Measurements from ENCODE around the gene TMEM131L.

TMEM131L gene

DNA sequence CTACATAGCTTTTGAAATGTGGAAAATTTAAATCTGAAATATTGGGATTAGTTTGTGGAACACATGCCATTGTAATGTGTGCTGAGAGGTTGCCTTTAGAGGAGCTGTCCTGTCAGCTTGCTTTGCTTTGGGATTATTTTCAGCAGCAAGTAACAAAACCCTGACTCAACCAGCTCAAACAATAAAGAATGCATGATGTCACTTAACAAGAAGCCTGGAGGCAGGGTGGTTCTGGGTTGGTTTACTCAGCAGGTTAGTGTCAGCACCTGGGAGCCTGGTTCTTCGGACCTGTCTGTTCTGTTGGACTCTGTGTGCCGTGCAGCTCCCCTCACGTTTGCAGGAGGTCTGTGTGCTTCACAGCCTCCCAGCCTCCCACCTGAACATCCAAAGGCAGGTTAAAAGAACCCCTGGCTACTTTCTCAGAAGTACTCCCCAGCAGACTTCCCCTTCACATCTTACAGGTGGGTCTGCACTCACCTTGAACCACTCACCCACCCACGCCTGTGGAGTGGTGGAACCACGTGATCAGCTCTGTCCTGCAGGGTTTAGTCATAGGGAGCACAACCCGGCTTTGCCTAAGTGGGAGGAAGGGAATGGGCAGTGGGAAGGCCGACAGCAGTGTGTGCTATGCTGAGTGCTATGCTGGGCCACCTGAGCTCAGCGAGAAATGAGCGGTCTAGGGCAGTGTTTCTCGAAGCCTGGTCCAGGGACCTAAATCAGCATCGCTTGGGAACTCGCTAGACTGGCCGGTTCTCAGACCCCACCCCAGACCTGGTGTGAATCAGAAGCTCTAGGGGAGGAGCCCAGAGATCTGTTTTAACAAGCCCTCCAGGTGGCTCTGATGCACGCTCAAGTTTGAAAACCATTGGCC is 20.4 kb downstream of the TMEM131L start:
- H3K27me3 ChIP-seq (ENCODE audit: control insufficient read depth, insufficient read depth, low read length) = no peaks in the 10 kb centered on the region
- no peak overlapping the region for H3K9ac ChIP-seq (ENCODE audit: low read length)
- H3K27ac ChIP-seq (ENCODE audit: low read depth, low read length) = peak overlapping the region; percentile 61
- no peaks in the 10 kb centered on the region for H3K36me3 ChIP-seq (ENCODE audit: control insufficient read depth, insufficient read depth, low read length)
- H3K4me3 ChIP-seq (ENCODE audit: low read length) = no peak overlapping the region
- H3K4me1 ChIP-seq (ENCODE audit: control insufficient read depth, insufficient read depth, low read length) = peaks cover 28% of the 10 kb centered on the region

DNA sequence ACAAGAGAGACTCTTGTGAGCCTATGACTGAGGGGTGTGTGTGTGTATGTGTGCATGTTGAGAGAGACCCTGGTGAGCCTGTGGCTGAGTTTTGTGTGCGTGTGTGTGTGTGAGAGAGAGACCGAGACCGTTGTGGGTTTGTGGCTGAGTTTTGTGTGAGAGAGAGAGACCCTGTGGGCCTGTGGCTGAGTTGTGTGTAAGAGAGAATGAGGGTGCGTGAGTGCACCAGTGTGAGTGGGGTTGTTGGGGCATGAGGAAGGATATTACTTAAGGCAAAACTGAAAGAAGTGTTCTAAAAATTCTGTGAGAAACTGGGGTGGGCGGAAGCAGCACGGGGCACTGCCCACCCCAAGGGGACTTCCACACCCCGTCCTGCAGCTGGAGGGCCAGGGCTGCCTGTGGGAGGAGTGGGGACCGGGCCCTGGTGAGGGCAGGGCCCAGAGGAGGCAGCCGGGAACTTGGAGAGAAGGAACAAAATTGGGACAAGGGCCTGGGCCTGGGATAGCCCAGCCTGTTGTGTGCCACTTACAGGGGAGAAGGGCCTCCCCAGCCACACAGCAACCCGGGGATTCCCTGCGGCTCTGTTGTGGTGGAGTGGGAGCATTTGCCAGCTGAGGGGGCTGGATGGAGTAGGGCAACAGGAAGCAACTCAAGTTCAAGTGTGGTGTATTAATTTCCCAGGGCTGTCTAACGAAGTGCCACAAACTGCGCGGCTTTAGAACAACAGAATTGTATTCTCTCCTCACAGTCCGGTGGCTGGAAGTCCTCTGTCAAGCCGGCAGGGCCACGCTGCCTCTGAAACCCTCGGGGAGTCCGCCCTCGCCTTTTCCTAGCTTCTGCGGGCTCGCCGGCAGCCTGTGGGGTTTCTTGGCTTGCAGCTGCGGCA is 22.1 kb downstream of the TMEM131L start:
- peaks cover 28% of the 10 kb centered on the region for H3K4me1 ChIP-seq (ENCODE audit: control insufficient read depth, insufficient read depth, low read length)
- no peaks in the 10 kb centered on the region for H3K36me3 ChIP-seq (ENCODE audit: control insufficient read depth, insufficient read depth, low read length)
- peak overlapping the region; percentile 46 for H3K4me3 ChIP-seq (ENCODE audit: low read length)
- H3K27ac ChIP-seq (ENCODE audit: low read depth, low read length) = peak overlapping the region; percentile 8
- H3K27me3 ChIP-seq (ENCODE audit: control insufficient read depth, insufficient read depth, low read length) = no peaks in the 10 kb centered on the region
- H3K9ac ChIP-seq (ENCODE audit: low read length) = no peak overlapping the region

DNA sequence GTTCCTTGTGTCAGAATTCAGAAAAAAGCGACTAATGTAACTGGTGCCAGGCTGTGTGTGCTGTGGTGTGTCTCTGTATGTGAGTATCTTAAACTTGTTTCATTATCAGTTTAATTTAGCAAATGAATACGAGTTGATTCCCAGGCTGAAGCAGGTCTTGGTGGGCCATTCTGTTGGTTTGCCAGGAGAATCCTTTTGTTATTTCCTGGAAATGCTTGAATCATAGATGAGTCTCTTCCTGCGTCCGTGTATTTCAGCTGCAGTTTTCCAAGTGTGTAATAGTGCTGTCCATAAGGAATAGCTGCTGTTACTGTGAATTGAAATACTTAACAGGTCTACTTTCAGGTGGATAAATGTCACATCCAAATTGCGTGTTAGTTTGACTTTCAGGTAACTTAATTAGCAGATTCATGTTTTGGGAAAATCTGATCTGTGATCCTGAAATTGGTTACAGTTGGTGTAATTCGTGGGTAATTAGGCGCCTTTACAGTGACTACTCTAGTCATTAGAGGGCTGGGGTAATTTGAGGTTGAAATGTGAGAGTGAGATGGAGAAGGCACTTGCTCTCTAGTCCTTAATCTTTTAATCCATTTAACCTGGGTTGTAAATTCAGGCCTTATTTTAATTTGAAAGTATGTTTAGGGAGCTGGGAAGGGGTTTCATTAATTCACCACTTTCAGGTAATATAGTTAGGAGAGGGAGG is 23.8 kb downstream of the TMEM131L start:
- peaks cover 26% of the 10 kb centered on the region for H3K4me1 ChIP-seq (ENCODE audit: control insufficient read depth, insufficient read depth, low read length)
- H3K27me3 ChIP-seq (ENCODE audit: control insufficient read depth, insufficient read depth, low read length) = no peaks in the 10 kb centered on the region
- no peaks in the 10 kb centered on the region for H3K36me3 ChIP-seq (ENCODE audit: control insufficient read depth, insufficient read depth, low read length)
- no peak overlapping the region for H3K27ac ChIP-seq (ENCODE audit: low read depth, low read length)
- no peak overlapping the region for H3K9ac ChIP-seq (ENCODE audit: low read length)
- H3K4me3 ChIP-seq (ENCODE audit: low read length) = no peak overlapping the region

DNA sequence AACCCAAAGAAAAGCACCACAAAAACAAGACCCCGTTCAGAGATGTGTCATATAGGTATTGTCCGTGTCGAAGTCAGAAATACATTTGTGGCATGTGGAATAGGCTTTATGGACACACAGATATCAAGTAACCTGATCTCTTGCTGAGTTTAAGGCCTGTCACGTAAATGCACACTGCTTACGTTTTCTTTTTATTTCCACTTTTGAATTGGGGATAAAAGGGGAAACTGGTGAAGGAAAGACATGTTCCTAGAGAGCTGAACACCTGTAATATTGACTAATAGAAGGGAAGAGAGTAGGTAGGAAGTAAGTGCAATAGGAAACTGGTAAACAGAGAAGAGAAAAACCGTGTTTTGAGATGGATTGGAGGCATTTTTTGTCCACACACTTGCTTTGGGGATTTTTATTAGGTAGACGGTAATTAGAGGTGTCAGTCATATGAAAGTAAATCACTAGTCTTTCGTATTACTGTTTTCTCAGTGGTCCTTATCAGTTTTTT is 24.9 kb downstream of the TMEM131L start:
- Histone ChIP-seq H3K4me3 (ENCODE audit: low read length) (no peak overlapping the region), H3K9ac (ENCODE audit: low read length) (no peak overlapping the region), H3K4me1 (ENCODE audit: control insufficient read depth, insufficient read depth, low read length) (peaks cover 27% of the 10 kb centered on the region), H3K27me3 (ENCODE audit: control insufficient read depth, insufficient read depth, low read length) (no peaks in the 10 kb centered on the region), H3K36me3 (ENCODE audit: control insufficient read depth, insufficient read depth, low read length) (no peaks in the 10 kb centered on the region), H3K27ac (ENCODE audit: low read depth, low read length) (no peak overlapping the region)

DNA sequence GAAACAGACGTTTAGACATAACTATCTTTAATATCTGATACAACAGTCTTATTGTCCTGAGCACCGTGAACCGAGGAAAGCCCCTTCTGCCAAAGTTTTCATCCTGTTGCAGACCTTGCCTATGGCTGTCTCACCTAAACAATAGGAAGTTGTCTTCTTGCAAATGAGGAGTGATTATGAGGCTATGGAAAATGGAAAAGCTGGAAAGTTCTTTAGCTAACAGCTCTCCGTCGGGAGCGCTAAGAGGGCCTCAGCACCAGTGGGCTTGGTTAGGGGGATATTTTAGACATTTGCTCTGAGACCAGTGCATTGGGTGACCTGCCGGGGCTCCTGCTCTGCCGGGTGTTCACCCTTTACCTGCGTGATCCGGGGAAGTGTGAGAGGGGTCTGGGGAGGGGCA is 28.4 kb downstream of the TMEM131L start:
- H3K4me3 ChIP-seq (ENCODE audit: low read length) = no peak overlapping the region
- H3K36me3 ChIP-seq (ENCODE audit: control insufficient read depth, insufficient read depth, low read length) = no peaks in the 10 kb centered on the region
- peaks cover 7% of the 10 kb centered on the region for H3K4me1 ChIP-seq (ENCODE audit: control insufficient read depth, insufficient read depth, low read length)
- no peaks in the 10 kb centered on the region for H3K27me3 ChIP-seq (ENCODE audit: control insufficient read depth, insufficient read depth, low read length)
- H3K9ac ChIP-seq (ENCODE audit: low read length) = no peak overlapping the region
- no peak overlapping the region for H3K27ac ChIP-seq (ENCODE audit: low read depth, low read length)

DNA sequence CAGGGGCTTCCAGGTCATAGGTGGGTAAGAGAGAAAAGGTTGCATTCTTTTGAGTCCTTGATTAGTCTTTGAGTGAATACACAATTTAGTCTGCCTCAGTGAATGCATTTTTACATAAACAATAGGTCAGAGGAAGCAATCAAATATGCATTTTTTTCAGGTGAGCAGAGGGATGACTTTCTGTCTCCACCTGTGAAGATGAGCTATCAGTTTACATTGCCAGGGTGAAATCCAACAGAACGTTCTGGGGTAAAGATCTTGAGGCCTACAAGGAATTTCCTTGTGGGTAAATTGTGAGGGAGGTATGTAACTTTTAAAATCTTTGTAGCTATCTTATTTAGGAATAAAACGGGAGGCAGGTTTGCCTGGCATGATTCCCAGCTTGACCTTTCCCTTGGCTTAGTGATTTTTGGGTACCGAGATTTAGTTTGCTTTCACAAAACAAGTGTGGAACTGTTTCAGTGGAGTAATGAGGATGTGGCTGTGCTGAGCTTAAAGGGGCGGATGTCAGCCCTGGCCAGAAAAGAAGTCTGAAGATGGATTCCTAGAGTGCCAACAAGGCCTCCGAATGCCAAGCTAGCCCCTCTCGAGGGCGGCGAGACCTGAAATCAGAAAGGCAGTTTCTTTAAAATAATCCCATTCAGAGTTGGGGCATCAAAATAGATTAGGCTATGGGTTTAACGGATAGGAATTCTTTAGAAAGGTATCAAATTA is 29.5 kb downstream of the TMEM131L start:
- Histone ChIP-seq H3K4me3 (ENCODE audit: low read length) (no peak overlapping the region), H3K36me3 (ENCODE audit: control insufficient read depth, insufficient read depth, low read length) (no peaks in the 10 kb centered on the region), H3K4me1 (ENCODE audit: control insufficient read depth, insufficient read depth, low read length) (peaks cover 7% of the 10 kb centered on the region), H3K27me3 (ENCODE audit: control insufficient read depth, insufficient read depth, low read length) (no peaks in the 10 kb centered on the region), H3K27ac (ENCODE audit: low read depth, low read length) (no peak overlapping the region), H3K9ac (ENCODE audit: low read length) (no peak overlapping the region)

DNA sequence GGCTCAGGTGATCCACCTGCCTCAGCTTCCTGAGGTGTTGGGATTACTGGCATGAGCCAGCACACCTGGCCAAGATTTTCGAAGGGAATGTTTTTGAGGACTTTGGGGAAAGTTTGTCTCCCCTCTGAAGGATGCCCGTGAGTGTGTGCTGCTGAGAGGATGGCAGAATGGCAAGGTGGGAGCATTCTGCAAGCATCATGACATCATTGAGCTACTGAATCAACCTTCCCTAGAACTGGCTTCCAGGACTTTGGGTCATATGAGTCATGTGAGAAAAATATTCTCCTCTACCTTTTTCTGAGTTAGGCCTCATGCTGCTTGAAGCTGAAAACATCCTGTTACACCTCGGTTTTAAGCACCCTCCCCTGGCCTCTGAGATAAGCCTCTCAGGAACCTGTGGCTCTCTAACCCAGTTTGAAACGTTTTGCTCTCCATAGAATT is 31.0 kb downstream of the TMEM131L start:
- peaks cover 7% of the 10 kb centered on the region for H3K4me1 ChIP-seq (ENCODE audit: control insufficient read depth, insufficient read depth, low read length)
- no peak overlapping the region for H3K27ac ChIP-seq (ENCODE audit: low read depth, low read length)
- no peaks in the 10 kb centered on the region for H3K36me3 ChIP-seq (ENCODE audit: control insufficient read depth, insufficient read depth, low read length)
- no peak overlapping the region for H3K9ac ChIP-seq (ENCODE audit: low read length)
- H3K27me3 ChIP-seq (ENCODE audit: control insufficient read depth, insufficient read depth, low read length) = no peaks in the 10 kb centered on the region
- H3K4me3 ChIP-seq (ENCODE audit: low read length) = no peak overlapping the region

DNA sequence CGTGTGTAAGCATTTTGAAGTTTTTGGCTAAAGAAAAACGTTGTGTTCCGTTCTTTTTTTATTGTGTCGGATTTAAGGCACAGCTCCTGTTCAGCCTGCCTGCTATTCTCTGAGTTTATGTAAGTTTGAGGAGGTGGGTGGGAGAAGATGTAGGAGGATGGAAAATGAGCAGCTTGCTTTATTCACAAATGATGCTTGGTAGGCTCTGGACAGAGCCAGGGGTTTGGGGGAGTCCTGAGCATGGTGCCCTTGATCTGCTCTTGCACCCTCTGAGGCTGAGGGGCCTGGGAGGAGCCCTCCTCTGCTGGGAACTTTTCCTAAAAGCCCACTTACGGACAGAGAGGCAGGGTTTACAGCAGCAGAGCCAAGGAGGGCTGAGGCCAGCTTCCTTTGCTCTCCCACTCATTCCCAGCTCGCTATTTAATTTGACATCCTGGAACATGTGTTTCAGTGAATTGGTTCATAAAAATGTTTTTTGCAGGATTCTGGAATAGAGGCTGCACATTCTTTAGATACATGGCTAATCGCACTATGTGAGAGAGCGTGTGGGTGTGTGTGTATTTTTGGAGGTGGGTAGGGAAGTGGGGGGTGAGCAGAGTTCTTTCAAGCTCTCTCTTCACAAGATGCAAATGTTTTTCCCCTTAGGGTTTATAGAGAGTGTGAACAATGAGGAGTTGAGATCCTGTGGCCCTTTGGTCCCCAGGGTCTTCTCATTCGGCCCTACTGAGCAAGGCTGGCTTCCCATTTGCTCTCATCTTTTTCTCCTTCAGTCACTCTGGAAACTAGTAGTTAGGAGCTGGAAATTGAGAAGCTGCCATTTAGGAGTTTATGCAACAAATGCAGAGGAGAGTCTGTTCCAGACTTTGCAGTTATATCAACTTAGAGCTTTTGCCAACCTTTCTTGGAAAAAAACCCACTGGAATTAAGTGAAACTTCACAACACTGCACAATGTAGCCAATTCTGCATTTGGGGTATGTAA is 32.1 kb downstream of the TMEM131L start:
- Histone ChIP-seq H3K4me3 (ENCODE audit: low read length) (peak overlapping the region; percentile 17), H3K9ac (ENCODE audit: low read length) (peak overlapping the region; percentile 36), H3K36me3 (ENCODE audit: control insufficient read depth, insufficient read depth, low read length) (no peaks in the 10 kb centered on the region), H3K27me3 (ENCODE audit: control insufficient read depth, insufficient read depth, low read length) (no peaks in the 10 kb centered on the region), H3K27ac (ENCODE audit: low read depth, low read length) (peak overlapping the region; percentile 41), H3K4me1 (ENCODE audit: control insufficient read depth, insufficient read depth, low read length) (peaks cover 7% of the 10 kb centered on the region)

DNA sequence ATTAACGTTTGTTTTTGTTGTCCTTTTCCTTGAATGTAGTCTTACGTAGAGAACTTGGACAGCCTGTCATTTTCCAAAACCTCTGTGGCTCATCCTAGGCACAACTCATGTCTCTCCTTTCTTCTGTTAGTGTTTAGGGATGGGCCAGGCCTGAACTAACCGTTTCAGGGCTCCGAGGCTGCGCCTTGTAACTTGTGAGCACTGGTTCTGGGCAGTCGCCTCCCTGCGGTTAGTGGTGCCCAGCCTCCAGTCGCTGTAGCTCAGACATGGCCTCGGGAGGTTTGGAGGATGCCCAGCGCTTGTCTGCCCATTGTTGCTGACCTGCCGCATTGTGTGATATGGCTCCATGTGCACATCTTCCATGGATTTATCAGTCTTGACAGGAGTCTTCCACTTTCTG is 32.8 kb downstream of the TMEM131L start:
- Histone ChIP-seq H3K9ac (ENCODE audit: low read length) (no peak overlapping the region), H3K4me3 (ENCODE audit: low read length) (no peak overlapping the region), H3K4me1 (ENCODE audit: control insufficient read depth, insufficient read depth, low read length) (peaks cover 7% of the 10 kb centered on the region), H3K27me3 (ENCODE audit: control insufficient read depth, insufficient read depth, low read length) (no peaks in the 10 kb centered on the region), H3K36me3 (ENCODE audit: control insufficient read depth, insufficient read depth, low read length) (no peaks in the 10 kb centered on the region), H3K27ac (ENCODE audit: low read depth, low read length) (peak overlapping the region; percentile 41)

DNA sequence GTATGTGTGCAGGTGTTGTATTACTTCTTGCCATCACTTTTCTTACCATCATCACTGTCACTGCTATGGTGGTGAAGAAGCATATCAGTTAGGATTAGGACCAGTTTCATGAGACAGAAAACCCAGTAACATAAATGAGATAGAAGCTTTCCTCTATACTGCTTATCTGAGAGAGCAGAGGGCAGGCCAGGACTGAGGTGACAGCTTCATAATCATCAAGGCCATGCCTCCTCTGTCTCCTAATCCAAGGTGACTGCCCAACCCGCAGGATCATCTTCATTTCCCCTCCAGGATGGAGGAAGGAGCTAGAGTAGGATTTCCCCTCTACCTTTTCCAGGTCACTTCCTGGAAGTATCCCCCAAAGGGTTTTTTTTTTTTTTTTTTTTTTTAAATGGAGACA is 35.4 kb downstream of the TMEM131L start:
- Histone ChIP-seq H3K27me3 (ENCODE audit: control insufficient read depth, insufficient read depth, low read length) (no peaks in the 10 kb centered on the region), H3K4me1 (ENCODE audit: control insufficient read depth, insufficient read depth, low read length) (peaks cover 5% of the 10 kb centered on the region), H3K27ac (ENCODE audit: low read depth, low read length) (no peak overlapping the region), H3K9ac (ENCODE audit: low read length) (no peak overlapping the region), H3K4me3 (ENCODE audit: low read length) (no peak overlapping the region), H3K36me3 (ENCODE audit: control insufficient read depth, insufficient read depth, low read length) (no peaks in the 10 kb centered on the region)

DNA sequence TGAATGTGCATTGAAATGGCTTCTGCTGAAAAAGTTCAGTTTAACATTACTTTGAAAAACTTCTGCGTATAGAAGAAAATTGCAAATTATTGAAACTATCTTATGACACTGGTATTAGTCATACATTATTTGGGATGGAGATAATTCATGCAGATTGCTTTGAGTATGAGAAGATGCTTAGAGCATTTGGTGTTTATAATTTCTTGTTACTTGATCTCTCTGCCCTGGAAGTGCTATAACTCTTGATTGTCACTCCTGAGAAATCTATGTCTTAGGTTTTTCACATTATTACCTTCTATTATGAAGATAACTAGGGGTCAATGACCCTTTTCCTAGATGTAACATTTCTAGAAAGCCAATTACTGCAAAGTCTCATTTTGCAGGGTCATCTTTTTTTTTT is 36.4 kb downstream of the TMEM131L start:
- Histone ChIP-seq H3K27ac (ENCODE audit: low read depth, low read length) (no peak overlapping the region), H3K4me1 (ENCODE audit: control insufficient read depth, insufficient read depth, low read length) (peaks cover 5% of the 10 kb centered on the region), H3K27me3 (ENCODE audit: control insufficient read depth, insufficient read depth, low read length) (no peaks in the 10 kb centered on the region), H3K36me3 (ENCODE audit: control insufficient read depth, insufficient read depth, low read length) (no peaks in the 10 kb centered on the region), H3K9ac (ENCODE audit: low read length) (no peak overlapping the region), H3K4me3 (ENCODE audit: low read length) (no peak overlapping the region)

All from rectal smooth muscle tissue (tissue), 1 donor.